Glutamatergic neuron (in vitro differentiated cells): ENCODE data around the gene BRDT. TPM values are rescaled to one million over a fixed set of nuclear protein-coding genes. Genes with fewer than 3 reads are reported as not detected.

Experiments
- DNase-seq: peaks from one replicate; pipeline ENCODE4 v3.0.0; 2022
- H3K27ac Mint-ChIP-seq: one replicate; pipeline ENCODE4 v1.8.0; 2020; ENCODE audit warnings: mild to moderate bottlenecking, mixed read lengths, inconsistent platforms; ENCODE audit not compliant: unreplicated experiment
- H3K27me3 Mint-ChIP-seq: one replicate; pipeline ENCODE4 v1.8.0; 2020; ENCODE audit warnings: mild to moderate bottlenecking, moderate library complexity, mixed read lengths, inconsistent platforms; ENCODE audit not compliant: unreplicated experiment
- H3K36me3 Mint-ChIP-seq: one replicate; pipeline ENCODE4 v1.8.0; 2020; ENCODE audit warnings: mild to moderate bottlenecking, mixed read lengths, inconsistent platforms; ENCODE audit not compliant: unreplicated experiment
- H3K4me1 Mint-ChIP-seq: one replicate; pipeline ENCODE4 v1.8.0; 2020; ENCODE audit warnings: mild to moderate bottlenecking, low read depth, mixed read lengths, inconsistent platforms; ENCODE audit not compliant: unreplicated experiment
- H3K4me3 Mint-ChIP-seq: one replicate; pipeline ENCODE4 v1.8.0; 2020; ENCODE audit warnings: mild to moderate bottlenecking, mixed read lengths, inconsistent platforms; ENCODE audit not compliant: unreplicated experiment
- H3K9me3 Mint-ChIP-seq: one replicate; pipeline ENCODE4 v1.8.0; 2020; ENCODE audit warnings: mild to moderate bottlenecking, moderate library complexity, mixed read lengths, inconsistent platforms; ENCODE audit not compliant: unreplicated experiment
- total RNA-seq: library from RNA; stranded (reverse); fragmentation: NEBNext Ultra II Directional; extraction: Animal tissue kit (Norgen Biotek cat#: 25700); gene quantifications from one replicate; pipeline ENCODE4 v1.2.1, GENCODE V29; 2021; ENCODE audit not compliant: unreplicated experiment
- TF ChIP-seq, protein P1 (sequence below): fragments of 200-600 bp; sonication (generic); IDR thresholded peaks from one replicate; pipeline ENCODE4 v1.5.0; 2021; ENCODE audit not compliant: partially characterized antibody, unreplicated experiment

Gene BRDT
- total RNA-seq, 1 donor from 2014 or later = not detected

GRCh38 chr1:92038695-92039346 lies 89.6 kb downstream of the BRDT start:
- H3K4me3 Mint-ChIP-seq = no peak overlapping the region
- H3K4me1 Mint-ChIP-seq = no peaks in the 10 kb centered on the region
- no peaks in the 10 kb centered on the region for H3K36me3 Mint-ChIP-seq
- TF ChIP-seq, protein P1, sequence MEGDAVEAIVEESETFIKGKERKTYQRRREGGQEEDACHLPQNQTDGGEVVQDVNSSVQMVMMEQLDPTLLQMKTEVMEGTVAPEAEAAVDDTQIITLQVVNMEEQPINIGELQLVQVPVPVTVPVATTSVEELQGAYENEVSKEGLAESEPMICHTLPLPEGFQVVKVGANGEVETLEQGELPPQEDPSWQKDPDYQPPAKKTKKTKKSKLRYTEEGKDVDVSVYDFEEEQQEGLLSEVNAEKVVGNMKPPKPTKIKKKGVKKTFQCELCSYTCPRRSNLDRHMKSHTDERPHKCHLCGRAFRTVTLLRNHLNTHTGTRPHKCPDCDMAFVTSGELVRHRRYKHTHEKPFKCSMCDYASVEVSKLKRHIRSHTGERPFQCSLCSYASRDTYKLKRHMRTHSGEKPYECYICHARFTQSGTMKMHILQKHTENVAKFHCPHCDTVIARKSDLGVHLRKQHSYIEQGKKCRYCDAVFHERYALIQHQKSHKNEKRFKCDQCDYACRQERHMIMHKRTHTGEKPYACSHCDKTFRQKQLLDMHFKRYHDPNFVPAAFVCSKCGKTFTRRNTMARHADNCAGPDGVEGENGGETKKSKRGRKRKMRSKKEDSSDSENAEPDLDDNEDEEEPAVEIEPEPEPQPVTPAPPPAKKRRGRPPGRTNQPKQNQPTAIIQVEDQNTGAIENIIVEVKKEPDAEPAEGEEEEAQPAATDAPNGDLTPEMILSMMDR = no peak
- no peak for DNase-seq
- H3K9me3 Mint-ChIP-seq = no peaks in the 10 kb centered on the region
- no peaks in the 10 kb centered on the region for H3K27me3 Mint-ChIP-seq
- no peak overlapping the region for H3K27ac Mint-ChIP-seq

GRCh38 chr1:92040971-92041370 lies 91.8 kb downstream of the BRDT start:
- Mint-ChIP-seq H3K27me3 (no peaks in the 10 kb centered on the region), H3K4me3 (no peak overlapping the region), H3K4me1 (no peaks in the 10 kb centered on the region), H3K9me3 (no peaks in the 10 kb centered on the region), H3K36me3 (no peaks in the 10 kb centered on the region), H3K27ac (no peak overlapping the region)
- DNase-seq = no peak
- TF ChIP-seq, protein P1 = peak; percentile 19

- Mint-ChIP-seq H3K27ac (no peak overlapping the region), H3K4me1 (no peaks in the 10 kb centered on the region), H3K4me3 (no peak overlapping the region), H3K36me3 (no peaks in the 10 kb centered on the region), H3K27me3 (no peaks in the 10 kb centered on the region), H3K9me3 (no peaks in the 10 kb centered on the region)
- no peak for DNase-seq
- TF ChIP-seq, protein P1 = no peak
These were observed 94.4 kb downstream of the BRDT start for GRCh38 chr1:92043621-92044020.

DNA sequence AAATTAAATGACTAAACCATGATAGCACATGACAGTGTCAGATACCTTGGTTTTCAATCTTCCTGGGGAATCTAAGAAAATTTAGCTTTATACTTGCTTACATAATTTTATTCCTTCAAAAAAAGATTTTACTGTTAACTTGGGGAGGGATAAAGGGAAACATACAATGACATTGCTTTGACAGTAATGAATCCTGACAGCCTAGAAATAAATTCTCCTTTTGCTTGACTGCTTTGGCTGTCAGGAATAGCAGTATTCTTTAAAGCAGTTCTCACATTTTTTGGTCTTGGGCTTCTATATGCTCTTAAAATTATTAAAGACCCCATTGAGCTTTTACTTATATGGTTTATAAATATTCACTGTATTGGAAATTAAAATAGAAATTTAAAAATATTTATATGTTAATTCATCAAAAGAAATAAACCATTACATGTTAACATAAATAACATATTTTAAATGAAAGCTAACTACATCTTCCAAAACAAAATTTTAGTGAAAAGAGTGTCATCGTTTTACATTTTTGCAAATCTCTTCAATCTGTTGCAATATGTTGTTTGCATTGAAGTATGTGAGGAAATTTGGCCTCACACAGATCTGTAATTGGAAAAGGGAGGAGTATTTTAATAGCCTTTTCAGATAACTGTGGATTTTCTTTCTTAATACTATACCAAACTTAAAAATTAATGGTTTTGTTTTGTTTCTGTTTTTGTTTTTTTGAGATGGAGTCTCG lies 96.7 kb downstream of the BRDT start:
- Mint-ChIP-seq H3K4me3 (no peak overlapping the region), H3K4me1 (no peaks in the 10 kb centered on the region), H3K9me3 (no peaks in the 10 kb centered on the region), H3K27me3 (no peaks in the 10 kb centered on the region), H3K27ac (no peak overlapping the region), H3K36me3 (no peaks in the 10 kb centered on the region)
- no peak for DNase-seq
- TF ChIP-seq, protein P1 = no peak

DNA sequence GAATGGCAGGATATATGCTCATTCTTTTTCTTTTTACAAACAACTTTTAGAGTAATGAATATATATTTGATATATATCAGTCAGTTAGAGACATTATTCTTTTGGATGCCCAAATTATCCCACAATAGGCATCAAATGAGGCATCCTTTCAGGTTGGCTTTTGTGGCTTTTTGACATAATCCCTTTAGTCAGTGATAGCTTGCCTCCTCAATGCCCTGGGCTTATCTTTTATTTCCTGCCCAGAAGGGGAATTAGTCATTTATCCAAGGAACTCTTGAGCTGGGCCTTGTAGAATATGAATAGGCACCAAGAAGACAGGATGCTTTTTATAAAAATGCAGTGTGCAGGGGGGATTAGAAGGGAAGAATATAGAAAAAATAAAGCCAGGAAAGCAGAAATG lies 102.7 kb downstream of the BRDT start:
- Mint-ChIP-seq H3K27ac (no peak overlapping the region), H3K4me1 (no peaks in the 10 kb centered on the region), H3K36me3 (no peaks in the 10 kb centered on the region), H3K27me3 (no peaks in the 10 kb centered on the region), H3K4me3 (no peak overlapping the region), H3K9me3 (no peaks in the 10 kb centered on the region)
- DNase-seq = no peak
- TF ChIP-seq, protein P1 = no peak
